GM23248 (cell line): ENCODE results near the gene ITIH2. TPM values are rescaled to one million over a fixed set of nuclear protein-coding genes. Genes with fewer than 3 reads are reported as not detected.

ENCODE experiments used
- DNase-seq: peaks from one replicate; pipeline ENCODE4 v3.0.0-alpha.2; 2015
- H2AFZ ChIP-seq: fragments of 200-600 bp; sonication (generic); 2 replicates; pipeline ENCODE4 v1.6.1; 2016; ENCODE audit warnings: antibody characterized with exemption
- H3F3A ChIP-seq: fragments of 200-600 bp; sonication (generic); 2 replicates; pipeline ENCODE4 v1.6.1; 2016; ENCODE audit warnings: mild to moderate bottlenecking, antibody characterized with exemption, mixed run types; ENCODE audit not compliant: insufficient read depth
- H3K27ac ChIP-seq: fragments of 200-600 bp; sonication (generic); 2 replicates; pipeline ENCODE4 v1.5.1; 2016; ENCODE audit warnings: mild to moderate bottlenecking
- H3K27me3 ChIP-seq: fragments of 200-600 bp; sonication (generic); replicated peaks from 2 replicates; pipeline ENCODE4 v1.6.1; 2016; ENCODE audit warnings: mild to moderate bottlenecking; ENCODE audit not compliant: insufficient read depth
- H3K36me3 ChIP-seq: fragments of 200-600 bp; sonication (generic); 2 replicates; pipeline ENCODE4 v1.6.1; 2016; ENCODE audit warnings: low read depth, mild to moderate bottlenecking
- H3K4me1 ChIP-seq: fragments of 200-600 bp; sonication (generic); 2 replicates; pipeline ENCODE4 v1.6.1; 2016; ENCODE audit warnings: mild to moderate bottlenecking; ENCODE audit not compliant: insufficient read depth
- H3K4me2 ChIP-seq: fragments of 200-600 bp; sonication (generic); one replicate; pipeline ENCODE4 v1.6.1; 2016; ENCODE audit warnings: mild to moderate bottlenecking; ENCODE audit not compliant: unreplicated experiment
- H3K4me3 ChIP-seq: fragments of 200-600 bp; sonication (generic); 2 replicates; pipeline ENCODE4 v1.5.1; 2016; ENCODE audit warnings: mild to moderate bottlenecking
- H3K79me2 ChIP-seq: fragments of 200-600 bp; sonication (generic); 2 replicates; pipeline ENCODE4 v1.6.1; 2016; ENCODE audit warnings: mild to moderate bottlenecking; ENCODE audit not compliant: insufficient read depth
- H3K9ac ChIP-seq: fragments of 200-600 bp; sonication (generic); 2 replicates; pipeline ENCODE4 v1.6.1; 2016; ENCODE audit warnings: mild to moderate bottlenecking
- H3K9me2 ChIP-seq: fragments of 200-600 bp; sonication (generic); 2 replicates; pipeline ENCODE4 v1.6.1; 2016; ENCODE audit warnings: mixed run types, mild to moderate bottlenecking, moderate library complexity; ENCODE audit not compliant: insufficient read depth
- H3K9me3 ChIP-seq: fragments of 200-600 bp; sonication (generic); one replicate; pipeline ENCODE4 v1.6.1; 2017; ENCODE audit warnings: low read depth
- H4K20me1 ChIP-seq: fragments of 200-600 bp; sonication (generic); 2 replicates; pipeline ENCODE4 v1.6.0; 2016; ENCODE audit not compliant: insufficient read depth
- EZH2 ChIP-seq: fragments of 200-600 bp; sonication (generic); IDR thresholded peaks from 2 replicates; pipeline ENCODE4 v1.6.1; 2018; ENCODE audit warnings: antibody characterized with exemption, mild to moderate bottlenecking; ENCODE audit not compliant: insufficient read depth, poor library complexity, severe bottlenecking
- EZH2phosphoT487 ChIP-seq: fragments of 200-600 bp; sonication (generic); IDR thresholded peaks from 2 replicates; pipeline ENCODE4 v1.6.1; 2018; ENCODE audit warnings: antibody characterized with exemption, moderate library complexity, mild to moderate bottlenecking, low read depth; ENCODE audit not compliant: insufficient read depth
- WGBS, 2 experiments: methylation state at CpG; one replicate each; pipeline ENCODE4 v1.1.6; 2015 to 2017; ENCODE audit warnings: low lambda C conversion rate in 2 of 2, low coverage in 1 of 2; ENCODE audit errors: missing lambda C conversion rate in 2 of 2; 5-methylcytosine and 5-hydroxymethylcytosine counted together
- in situ Hi-C: fragments of 300-500 bp; cut with MboI; formaldehyde crosslinking; loops from 2 replicates; pipeline ENCODE4 v1.15.0; 2020
- polyA plus RNA-seq: library from polyadenylated mRNA; unstranded; fragments of >200 nt; fragmentation: Nextera tagmentation; extraction: Ambion mirVana; gene quantifications from 2 replicates; pipeline ENCODE4 v1.2.1, GENCODE V29; 2016
- total RNA-seq: library from RNA; depleted of rRNA; stranded (reverse); fragments of >200 nt; shearing (Covaris generic); gene quantifications from 2 replicates; pipeline ENCODE4 v1.2.3, GENCODE V29; 2014

Gene ITIH2
- total and polyA plus RNA-seq, 2 experiments from 2014 or later, result not detected

DNA sequence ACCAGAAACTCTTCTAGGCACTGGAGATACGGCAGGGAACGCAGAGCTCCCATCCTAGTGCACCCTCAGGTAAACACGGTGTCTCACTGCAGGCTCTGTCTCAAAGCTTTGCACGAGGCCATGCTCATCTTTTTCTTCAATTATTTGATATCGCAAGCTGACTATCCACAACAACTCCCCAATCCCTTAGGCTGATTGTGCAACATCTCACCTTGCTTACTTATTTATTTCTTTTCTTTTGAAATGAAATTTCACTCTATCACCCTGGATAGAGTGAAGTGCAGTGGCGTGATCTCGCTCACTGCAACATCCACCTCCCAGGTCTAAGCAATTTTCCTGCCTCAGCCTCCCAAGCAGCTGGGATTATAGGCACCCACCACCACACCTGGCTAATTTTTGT, 12.4 kb downstream of the ITIH2 start:
- no peaks in the 10 kb centered on the region for H3K9me3 ChIP-seq
- H3F3A ChIP-seq, result no peaks in the 10 kb centered on the region
- H3K9me2 ChIP-seq, result no peaks in the 10 kb centered on the region
- H3K4me1 ChIP-seq, result no peaks in the 10 kb centered on the region
- H2AFZ ChIP-seq, result no peak overlapping the region
- no peak overlapping the region for H3K4me3 ChIP-seq
- in situ Hi-C loops, result no loop called here
- H3K9ac ChIP-seq, result no peak overlapping the region
- H3K36me3 ChIP-seq, result no peaks in the 10 kb centered on the region
- no peak overlapping the region for H3K4me2 ChIP-seq
- no peak for TF ChIP-seq EZH2phosphoT487
- TF ChIP-seq EZH2, result no peak
- H4K20me1 ChIP-seq, result no peaks in the 10 kb centered on the region
- no peaks in the 10 kb centered on the region for H3K27me3 ChIP-seq
- 49 to 55% methylated on average over 7 of the region's 7 CpGs for WGBS, 2 experiments
- H3K27ac ChIP-seq, result no peak overlapping the region
- DNase-seq, result no peak
- no peaks in the 10 kb centered on the region for H3K79me2 ChIP-seq

DNA sequence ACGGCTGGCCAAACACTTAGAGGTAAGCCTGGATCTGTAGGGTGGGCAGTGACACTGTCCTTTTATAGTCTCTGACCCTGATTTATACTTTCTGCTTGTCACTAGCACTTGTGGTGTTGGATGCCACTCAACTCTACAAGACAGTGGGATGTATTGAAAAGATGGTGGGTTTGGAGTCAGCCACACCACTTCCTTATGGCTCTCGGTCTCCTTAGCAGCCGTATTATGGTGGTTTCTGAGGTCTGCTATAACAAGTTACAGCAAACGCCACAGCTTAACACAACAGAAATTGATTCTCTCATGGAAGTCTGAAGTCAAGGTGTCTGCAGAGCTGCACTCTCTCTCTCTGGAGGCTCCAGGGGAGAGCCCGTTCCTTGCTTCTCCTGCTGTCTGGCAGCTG, 14.7 kb downstream of the ITIH2 start:
- Histone ChIP-seq H2AFZ (no peak overlapping the region), H3F3A (no peaks in the 10 kb centered on the region), H4K20me1 (no peaks in the 10 kb centered on the region), H3K79me2 (no peaks in the 10 kb centered on the region), H3K36me3 (no peaks in the 10 kb centered on the region), H3K9me2 (no peaks in the 10 kb centered on the region), H3K27ac (no peak overlapping the region), H3K4me3 (no peak overlapping the region), H3K27me3 (no peaks in the 10 kb centered on the region; the same call in 1 of the 2 replicates), H3K9me3 (no peaks in the 10 kb centered on the region), H3K9ac (no peak overlapping the region), H3K4me1 (no peaks in the 10 kb centered on the region), H3K4me2 (no peak overlapping the region)
- DNase-seq, result no peak
- TF ChIP-seq EZH2, result no peak
- TF ChIP-seq EZH2phosphoT487, result no peak
- WGBS, 2 experiments, result 36 to 42% methylated on average over 5 of the region's 5 CpGs
- in situ Hi-C loops, result no loop called here

DNA sequence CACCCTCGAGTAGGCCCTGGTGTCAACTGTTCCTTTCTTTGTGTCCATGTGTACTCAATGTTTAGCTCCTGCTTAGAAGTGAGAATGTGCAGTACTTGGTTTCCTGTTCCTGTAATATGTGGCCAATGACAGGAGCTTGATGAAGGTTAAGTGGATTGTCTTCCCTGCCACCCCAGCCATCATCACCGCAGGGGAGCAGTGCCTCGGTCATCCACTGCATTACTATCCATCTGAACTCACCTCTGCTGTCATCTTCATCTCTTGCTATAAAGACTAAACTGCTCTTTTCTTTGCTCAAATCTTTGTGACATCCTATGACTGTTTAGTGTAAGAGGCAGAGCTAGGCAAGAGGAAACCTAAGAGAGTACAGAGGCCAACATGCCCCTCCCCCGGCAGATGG, 15.6 kb downstream of the ITIH2 start:
- TF ChIP-seq EZH2 (no peak), EZH2phosphoT487 (no peak)
- H3K27me3 ChIP-seq, result no peaks in the 10 kb centered on the region; the same call in 1 of the 2 replicates
- no peak overlapping the region for H3K27ac ChIP-seq
- no peaks in the 10 kb centered on the region for H3K79me2 ChIP-seq
- no peaks in the 10 kb centered on the region for H3K36me3 ChIP-seq
- H3K4me1 ChIP-seq, result no peaks in the 10 kb centered on the region
- in situ Hi-C loops, result no loop called here
- 36 to 43% methylated on average over 4 of the region's 4 CpGs for WGBS, 2 experiments
- no peaks in the 10 kb centered on the region for H3F3A ChIP-seq
- H3K9me2 ChIP-seq, result no peaks in the 10 kb centered on the region
- DNase-seq, result no peak
- H3K9ac ChIP-seq, result no peak overlapping the region
- no peaks in the 10 kb centered on the region for H3K9me3 ChIP-seq
- H2AFZ ChIP-seq, result no peak overlapping the region
- H3K4me2 ChIP-seq, result no peak overlapping the region
- H4K20me1 ChIP-seq, result no peaks in the 10 kb centered on the region
- H3K4me3 ChIP-seq, result no peak overlapping the region

DNA sequence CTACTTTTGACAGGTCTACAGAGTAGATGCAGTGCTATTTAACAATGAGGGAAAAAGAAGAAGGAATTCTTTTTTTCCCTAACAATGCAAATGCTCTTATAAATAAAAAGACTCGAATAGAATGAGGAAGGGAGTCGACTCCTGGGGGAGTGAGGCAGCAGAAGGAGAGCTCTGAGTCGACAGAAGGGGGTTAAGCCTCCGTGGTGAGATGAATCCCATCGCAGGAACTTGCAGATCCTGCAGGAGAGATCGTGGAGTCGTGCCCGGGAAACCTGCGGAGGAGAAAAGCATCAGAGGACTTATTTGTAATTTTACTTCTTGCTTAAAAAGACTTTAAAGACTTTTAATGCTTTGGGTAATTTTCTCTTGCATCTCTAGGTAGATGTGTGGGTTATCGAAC, 17.4 kb downstream of the ITIH2 start:
- Histone ChIP-seq H3K9ac (no peak overlapping the region), H3K4me2 (no peak overlapping the region), H3K9me3 (no peaks in the 10 kb centered on the region), H3K9me2 (no peaks in the 10 kb centered on the region), H3K27ac (no peak overlapping the region), H3K27me3 (peaks cover 3% of the 10 kb centered on the region; the same call in 1 of the 2 replicates), H3K36me3 (no peaks in the 10 kb centered on the region), H3F3A (no peaks in the 10 kb centered on the region), H3K79me2 (no peaks in the 10 kb centered on the region), H2AFZ (no peak overlapping the region), H4K20me1 (no peaks in the 10 kb centered on the region), H3K4me3 (no peak overlapping the region), H3K4me1 (no peaks in the 10 kb centered on the region)
- DNase-seq, result no peak
- TF ChIP-seq EZH2 (no peak), EZH2phosphoT487 (no peak)
- 34 to 41% methylated on average over 10 of the region's 10 CpGs for WGBS, 2 experiments
- in situ Hi-C loops, result no loop called here

DNA sequence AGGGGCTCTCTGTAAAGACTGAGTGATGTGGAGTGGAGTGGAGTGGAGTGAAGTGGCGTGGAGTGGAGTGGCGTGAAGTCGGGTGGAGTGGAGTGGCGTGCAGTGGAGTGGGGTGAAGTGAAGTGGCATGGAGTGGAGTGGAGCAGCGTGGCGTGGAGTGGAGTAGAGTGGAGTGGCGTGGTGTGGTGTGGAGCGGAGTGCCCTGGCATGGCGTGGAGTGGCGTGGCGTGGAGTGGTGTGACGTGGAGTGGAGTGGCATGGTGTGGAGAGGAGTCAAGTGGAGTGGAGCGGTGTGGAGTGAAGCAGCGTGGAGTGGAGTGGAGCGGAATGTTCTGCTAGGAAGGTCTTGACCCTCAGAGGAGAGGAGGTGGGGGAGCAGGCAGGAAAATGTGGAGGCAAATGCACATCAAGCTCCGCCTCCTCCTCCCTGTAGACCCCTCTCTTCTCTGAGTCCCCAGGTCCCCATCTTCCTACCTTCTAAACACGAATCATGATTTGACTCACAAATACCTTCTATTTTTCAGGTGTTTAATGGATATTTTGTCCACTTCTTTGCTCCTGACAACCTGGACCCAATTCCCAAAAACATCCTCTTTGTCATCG, 19.9 kb downstream of the ITIH2 start:
- no peak overlapping the region for H3K9ac ChIP-seq
- H3K9me3 ChIP-seq, result no peaks in the 10 kb centered on the region
- no peak overlapping the region for H3K27ac ChIP-seq
- TF ChIP-seq EZH2phosphoT487 (no peak), EZH2 (no peak)
- no peaks in the 10 kb centered on the region for H4K20me1 ChIP-seq
- H3K9me2 ChIP-seq, result no peaks in the 10 kb centered on the region
- in situ Hi-C loops, result no loop called here
- DNase-seq, result no peak
- H3F3A ChIP-seq, result no peaks in the 10 kb centered on the region
- H3K4me3 ChIP-seq, result no peak overlapping the region
- no peaks in the 10 kb centered on the region for H3K79me2 ChIP-seq
- no peak overlapping the region for H3K4me2 ChIP-seq
- H2AFZ ChIP-seq, result no peak overlapping the region
- H3K36me3 ChIP-seq, result no peaks in the 10 kb centered on the region
- H3K27me3 ChIP-seq, result peaks cover 12% of the 10 kb centered on the region; the same call in 1 of the 2 replicates
- 50 to 51% methylated on average over 18 of the region's 18 CpGs for WGBS, 2 experiments
- H3K4me1 ChIP-seq, result no peaks in the 10 kb centered on the region
